GM04503 (cell line): Measurements from ENCODE around the gene AUTS2.
A peak's percentile ranks its signal among the peaks of the same experiment; 100 is the strongest.
"Not testable (repeated sequence)": the region's sequence is repeated elsewhere in the genome, so short reads cannot be mapped to it uniquely, and the experiment has no call there.

Experiments
- DNase-seq: peaks from one replicate; pipeline ENCODE4 v3.0.0-alpha.2; 2012; ENCODE audit warnings: low read depth

Gene AUTS2

DNA sequence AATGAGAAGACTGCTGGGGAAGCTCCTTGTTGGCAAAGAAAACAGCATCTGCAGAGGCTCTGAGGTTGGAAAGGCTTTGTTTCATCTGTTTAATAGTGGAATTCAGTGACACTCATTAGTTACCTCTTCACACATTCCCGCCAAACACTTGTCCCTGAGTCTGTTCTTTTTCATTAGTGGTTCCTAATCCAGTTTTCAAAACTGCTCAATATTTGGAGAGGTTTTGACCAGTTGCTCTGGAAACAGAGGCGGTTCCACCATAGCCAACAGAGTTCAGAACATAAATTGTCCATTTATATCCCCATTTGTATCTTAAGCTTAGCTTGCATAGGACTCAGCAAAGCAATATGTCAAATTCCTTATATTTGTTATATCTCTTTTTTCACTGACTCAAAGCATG lies 754.6 kb downstream of the AUTS2 start:
- no peak for DNase-seq

DNA sequence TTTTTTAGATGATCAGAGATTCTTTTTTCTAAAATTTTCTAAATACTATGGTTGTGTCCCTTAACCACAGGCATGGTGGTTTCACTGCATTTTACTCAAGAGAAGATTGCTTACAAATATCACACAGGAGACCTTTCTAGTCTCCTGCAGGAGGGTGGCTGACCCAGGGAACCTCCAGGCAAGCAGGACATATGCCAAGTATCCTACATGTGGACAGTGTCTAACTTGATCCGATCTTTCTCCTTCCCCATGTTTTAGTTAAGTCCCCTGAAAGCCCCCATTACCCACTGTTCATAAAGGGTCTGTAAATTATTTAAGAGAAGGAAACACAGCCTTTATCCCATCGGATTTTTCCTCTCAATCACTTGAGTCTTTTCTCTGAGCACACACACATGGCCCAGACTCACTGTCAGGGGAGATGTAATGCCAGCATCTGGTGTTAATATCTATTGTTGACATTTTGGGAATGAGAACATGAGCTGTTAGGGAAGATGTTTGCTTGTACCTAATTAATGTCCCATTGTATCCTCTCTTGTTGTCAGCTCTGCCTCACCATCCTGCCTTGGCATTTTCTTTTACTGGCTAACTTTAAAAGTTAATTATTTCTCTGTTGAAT lies 755.2 kb downstream of the AUTS2 start:
- DNase-seq, result peak; percentile 17

DNA sequence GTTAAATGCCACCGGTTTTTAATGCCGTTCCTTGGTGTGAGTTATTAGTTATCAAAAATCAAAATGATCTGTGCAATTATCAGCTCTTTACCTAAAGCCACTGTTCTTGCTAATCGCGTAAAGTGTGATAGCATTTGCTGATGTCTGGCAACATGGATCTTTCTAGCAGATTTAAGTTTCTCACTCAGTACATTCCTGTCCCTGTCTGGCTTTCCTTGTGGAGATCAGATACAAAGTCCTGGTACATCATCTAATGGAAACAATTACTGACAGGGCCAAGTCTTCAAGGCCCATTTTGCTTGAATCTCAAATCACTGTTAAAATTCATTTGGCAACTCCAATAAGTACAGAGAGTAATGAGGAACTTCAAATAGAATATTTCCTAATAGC lies 755.7 kb downstream of the AUTS2 start:
- no peak for DNase-seq

DNA sequence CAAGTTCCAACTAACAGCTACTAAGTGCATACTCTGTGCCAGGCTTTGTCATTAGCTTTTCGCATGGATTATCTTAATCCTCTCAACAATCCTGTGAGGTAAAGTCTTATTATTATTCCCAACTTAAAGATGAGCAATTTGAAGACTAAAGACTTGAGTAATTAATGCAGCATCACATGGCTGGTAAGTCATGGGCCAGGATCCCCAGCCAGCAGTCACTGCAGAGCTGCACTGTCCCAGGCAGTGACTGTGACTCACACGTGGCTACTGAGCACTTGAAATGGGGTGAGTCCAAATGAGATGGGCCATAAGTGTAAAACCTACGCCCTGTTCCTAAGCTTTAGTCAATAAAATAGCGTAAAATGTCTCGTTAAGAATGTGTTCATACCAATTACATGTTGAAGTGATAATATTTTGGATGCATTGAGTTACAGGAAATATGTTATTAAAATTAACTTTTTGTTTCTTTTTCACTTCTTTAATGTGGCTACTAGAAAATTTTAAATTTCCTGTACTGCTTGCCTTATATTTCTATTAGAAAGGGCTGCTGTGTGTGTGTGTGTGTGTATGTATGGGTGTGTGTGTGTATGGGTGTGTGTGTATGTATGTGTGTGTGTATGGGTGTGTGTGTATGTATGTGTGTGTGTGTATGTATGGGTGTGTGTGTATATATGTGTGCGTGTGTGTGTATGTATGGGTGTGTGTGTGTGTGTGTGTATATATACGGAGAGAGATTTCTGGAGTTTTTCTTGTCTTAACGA lies 756.3 kb downstream of the AUTS2 start:
- DNase-seq, result no peak

DNA sequence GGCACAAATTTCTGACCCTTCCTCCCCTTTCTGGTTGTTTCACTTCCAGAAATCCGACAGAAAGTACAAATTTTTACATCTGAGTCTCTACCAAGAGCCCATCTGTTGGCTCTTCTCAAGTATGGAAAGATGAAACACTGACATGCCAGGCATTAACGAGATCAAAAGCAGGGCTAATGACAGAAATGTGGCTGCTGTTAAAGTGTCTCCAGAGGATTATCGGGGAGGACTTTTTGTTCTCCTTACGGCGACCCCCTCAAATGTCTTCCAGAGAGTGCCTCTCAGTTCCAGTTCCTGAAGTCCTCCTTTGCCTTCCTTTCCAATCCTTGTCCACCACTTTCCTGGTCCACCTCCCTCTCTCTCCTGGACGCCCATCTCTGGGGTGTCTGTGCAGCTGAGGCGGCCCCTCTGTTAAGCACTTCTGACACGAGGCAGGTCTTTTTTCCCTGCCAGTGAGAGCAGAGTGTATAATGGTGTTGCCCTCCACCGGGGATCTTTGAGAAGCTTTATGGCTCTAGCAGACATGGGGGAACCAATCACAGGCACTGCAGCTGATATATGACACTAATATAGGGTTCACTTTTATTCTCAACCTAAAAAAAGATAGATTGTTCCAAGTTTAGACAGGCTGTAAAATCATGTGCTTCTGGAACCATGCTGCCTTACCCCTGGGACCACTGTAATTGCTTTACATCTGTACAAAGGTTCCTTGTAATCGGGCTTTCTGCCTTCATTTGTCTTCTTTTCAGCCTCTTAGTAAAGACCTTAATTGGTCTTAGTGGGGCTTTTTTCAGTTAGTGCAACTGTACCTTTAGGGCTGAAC lies 757.1 kb downstream of the AUTS2 start:
- DNase-seq, result no peak

DNA sequence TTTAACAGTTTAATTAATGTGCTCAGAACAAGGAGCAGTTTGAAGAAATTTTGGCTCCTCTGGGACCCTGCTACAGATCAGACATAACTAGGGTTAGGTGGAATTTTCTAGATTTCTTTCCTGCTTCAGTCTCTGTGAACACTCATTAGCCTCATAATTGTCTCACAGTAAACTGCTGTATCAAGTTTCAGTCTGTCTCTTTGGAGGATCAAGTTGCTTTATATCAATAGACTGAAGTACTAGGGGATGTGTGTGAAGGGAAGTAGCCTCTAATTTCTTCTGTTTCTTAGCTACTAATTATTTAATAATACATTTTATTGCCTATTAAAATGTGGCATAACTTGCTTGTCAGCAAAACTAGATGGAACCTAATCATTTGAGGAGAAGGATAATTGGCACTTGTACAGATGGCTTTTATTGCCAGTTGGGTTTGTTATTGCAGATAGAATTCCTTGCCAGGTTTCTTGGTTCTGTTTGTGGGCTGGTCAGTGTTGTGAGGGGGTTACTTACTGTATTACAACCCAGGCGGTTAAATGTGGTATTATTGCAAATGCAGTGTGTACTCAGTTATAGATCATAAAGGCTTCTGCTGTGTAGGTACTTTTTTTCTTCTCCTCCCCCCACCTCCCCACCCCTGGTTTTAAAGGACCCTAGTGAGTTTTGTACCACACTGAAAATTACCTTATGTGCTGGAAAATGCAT lies 758.0 kb downstream of the AUTS2 start:
- no peak for DNase-seq

DNA sequence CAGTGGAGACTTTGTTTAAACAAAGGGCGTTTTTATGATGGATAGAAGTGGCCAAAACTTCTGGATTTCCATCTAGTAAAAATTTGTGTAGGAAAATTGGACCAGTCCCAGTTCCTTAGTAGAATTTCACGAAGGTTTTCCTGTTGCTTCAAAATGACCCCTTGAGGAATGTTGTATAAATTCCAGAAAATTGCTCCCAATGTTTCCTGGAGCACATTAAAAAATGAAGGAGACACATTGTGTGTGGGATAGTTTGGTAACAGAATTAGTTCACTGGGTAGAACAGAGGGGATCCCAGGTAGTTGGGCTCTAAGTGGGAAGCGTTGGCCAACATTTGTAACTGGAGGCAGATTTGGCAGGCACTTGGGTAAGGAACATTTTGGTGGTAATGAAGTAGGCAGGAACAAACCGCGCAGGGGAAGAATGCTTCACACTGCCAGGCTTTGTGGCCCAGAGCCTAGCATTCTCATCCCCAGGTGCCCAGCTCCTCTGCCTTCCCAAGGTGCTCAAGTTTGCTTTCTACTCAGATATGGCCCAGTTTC lies 758.6 kb downstream of the AUTS2 start:
- DNase-seq, result no peak

DNA sequence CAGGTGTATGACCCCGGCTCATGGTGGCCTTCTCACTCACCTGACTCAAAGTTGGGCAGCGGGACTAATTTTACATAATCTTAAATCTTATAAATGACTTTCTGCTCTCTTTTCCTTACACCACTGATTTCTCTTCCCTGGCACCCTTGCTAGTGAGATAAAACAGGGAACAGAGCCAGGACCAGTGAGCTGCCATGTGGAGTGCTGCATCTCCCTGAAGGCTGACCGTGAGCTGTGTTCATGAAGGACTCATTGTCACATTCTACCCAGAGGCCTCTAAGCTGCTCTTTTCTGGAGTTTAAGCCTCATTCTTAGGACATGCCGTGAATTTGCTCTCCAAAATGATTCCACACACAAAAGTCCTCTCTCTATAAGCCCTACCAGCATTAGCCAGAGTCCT lies 762.3 kb downstream of the AUTS2 start:
- DNase-seq, result no peak

DNA sequence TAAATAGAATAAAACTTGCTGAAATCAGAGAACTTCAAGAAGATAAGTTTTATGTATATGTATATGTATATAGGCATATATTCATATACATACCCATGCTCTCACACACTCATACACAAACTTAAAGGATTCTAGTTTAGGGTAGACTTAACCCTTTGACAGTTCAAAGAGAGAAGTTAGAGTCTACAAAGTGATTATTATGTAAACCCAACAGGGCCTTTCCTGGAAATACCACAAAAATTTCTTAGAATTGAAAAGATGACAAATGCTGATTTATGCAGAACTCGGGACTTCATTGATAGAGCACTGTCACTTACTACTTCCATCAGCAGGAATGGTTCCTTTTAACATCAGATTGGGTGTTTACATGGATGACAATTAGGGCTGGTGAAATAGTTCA lies 763.5 kb downstream of the AUTS2 start:
- DNase-seq, result no peak

DNA sequence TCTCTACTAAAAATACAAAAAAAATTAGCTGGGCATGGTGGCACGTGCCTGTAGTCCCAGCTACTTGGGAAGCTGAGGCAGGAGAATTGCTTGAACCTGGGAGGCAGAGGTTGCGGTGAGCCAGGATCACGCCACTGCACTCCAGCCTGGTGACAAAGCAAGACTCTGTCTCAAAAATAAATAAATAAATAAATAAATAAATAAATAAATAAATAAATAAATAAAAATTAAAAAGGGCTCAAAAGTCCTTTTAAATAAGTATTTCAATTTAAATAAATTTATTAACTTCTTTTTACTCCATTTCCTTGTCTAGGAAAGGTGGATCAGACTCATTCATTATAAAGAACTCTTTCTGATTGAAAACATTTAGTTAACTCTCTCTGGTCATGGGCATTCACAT lies 766.1 kb downstream of the AUTS2 start:
- not testable (repeated sequence) for DNase-seq

DNA sequence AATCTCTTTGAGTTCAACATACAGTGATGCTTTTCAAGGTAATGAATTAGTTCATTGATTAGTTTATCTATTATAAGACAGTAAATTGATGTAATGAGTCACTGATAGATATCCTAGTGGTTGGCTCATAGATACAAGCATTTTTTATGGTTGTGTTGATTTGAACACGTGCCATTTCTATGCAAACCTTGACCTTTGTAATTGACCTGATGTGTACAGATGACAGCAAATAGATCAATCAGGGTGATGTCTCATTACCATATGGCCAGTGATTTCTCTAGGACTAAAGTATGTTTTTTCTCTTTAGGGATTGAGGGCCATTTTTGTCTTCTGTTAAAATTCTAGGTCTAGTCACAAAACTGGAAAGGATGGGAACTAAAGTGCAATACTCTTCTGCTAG lies 773.4 kb downstream of the AUTS2 start:
- no peak for DNase-seq

DNA sequence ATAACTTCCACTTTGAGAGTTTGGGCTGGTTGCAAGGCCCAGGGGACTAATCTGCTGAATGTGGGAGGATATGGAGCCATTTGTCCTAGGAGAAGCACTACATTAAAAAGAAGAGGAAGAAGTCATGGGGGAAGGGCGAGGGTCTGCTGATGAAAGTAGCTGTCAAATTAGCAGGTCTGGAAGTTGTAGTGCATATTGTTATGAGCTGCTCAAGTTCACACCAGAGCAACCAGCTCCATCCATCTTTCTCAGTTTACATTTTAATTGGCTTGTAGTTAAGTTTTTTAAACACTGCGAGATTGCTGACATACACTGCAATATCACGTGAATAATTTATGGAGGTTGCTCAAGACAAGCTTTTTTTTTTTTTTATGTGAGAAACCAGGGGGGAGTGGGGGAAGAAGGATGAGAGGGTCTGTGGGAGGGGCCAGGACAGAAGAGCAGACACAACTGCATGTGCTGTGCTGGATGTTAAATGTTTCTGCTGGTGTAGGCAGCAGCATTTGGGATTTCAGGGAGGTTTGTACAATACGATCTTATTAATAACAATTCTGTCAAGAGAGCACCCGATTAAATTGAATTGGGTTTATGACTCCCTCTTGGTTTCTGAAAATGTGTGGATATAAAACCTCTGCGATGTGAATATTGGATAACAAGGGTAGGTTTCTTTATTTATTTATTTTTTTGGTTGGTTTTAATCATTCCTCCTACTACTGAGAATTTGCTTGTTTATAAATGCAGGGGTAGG lies 774.7 kb downstream of the AUTS2 start:
- no peak for DNase-seq

DNA sequence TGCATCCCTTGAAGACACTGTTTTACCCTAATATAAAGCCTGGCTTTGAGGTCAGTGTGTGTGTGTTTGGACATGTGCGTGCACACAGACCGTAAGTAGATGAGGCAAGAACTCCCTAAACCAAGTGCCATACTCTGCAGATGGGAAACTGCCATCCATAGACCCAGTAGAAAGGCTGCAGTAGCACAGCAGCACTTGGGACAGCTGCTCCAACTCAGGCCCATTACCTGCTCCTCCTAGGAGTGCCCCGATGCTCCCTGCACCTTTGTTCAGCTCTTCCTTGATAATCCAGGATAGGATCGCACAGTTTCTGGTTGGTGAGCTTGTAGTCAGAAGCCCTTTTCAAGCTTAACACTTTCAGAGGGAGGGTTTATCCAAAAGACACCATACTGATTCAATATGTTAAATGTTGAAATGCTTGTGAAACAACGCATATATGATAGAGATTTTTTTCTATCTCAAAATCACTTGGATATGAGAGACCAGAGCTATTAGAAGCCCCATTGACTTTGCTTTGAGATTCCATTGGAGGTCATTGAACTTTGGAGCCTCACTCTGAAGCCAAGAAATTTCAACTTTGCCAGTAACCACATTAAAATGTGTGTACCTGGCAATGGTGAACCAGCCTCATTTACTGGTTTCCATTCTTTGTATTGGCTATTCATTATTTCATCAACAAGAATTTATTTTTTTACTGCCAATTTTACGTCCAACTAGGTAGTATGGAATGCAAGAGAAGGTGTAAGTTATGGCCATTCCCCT lies 776.7 kb downstream of the AUTS2 start:
- no peak for DNase-seq

DNA sequence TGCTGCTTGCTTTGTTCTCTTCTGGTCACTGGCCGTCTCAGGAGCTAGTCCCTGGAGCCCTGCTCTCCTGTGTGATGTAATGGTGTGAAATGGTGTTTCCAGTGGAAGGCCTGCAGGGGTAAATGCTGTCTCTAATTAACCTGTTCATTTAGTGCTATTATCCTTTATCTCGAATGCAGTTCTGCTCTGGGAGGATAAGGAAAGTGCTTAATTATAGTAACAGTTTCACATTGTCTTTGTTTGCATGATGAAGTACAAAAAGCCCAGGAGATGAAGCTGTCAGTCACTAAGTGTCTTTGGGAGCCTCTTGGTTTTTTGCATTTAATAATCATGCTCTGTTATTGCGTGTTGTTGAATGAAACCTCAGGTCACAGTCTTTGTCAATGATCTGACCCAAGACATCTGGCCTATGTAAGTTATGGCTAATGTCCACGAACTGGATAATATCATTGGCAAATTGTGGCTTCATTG lies 778.3 kb downstream of the AUTS2 start:
- no peak for DNase-seq

DNA sequence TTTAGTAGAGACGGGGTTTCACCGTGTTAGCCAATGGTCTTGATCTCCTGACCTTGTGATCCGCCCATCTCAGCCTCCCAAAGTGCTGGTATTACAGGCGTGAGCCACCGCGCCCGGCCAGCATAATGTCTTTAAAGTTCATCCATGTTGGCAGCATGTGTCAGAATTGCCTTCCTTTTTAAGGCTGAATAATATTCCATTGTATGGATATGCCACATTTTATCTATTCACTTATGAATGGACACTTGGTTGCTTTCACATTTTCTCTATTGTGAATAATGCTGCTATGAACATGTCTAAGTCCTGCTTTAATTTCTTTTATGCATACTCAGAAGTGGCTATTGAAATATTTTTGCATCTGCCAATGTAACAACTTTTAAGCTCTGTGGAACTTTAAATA lies 779.7 kb downstream of the AUTS2 start:
- no peak for DNase-seq

DNA sequence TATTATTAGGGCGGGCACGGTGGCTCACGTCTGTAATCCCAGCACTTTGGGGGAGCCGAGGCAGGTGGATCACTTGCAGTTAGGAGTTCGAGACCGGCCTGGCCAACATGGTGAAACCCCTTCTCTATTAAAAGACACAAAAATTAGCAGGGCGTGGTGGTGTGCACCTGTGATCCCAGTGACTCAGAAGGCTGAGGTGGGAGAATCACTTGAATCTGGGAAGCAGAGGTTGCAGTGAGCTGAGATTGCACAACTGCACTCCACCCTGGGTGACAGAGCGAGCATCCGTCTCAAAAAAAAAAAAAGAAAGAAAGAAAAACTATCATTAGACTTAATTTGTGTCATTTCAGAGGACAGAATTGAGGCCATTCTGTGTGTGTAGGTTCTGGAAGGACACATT lies 780.9 kb downstream of the AUTS2 start:
- no peak for DNase-seq

DNA sequence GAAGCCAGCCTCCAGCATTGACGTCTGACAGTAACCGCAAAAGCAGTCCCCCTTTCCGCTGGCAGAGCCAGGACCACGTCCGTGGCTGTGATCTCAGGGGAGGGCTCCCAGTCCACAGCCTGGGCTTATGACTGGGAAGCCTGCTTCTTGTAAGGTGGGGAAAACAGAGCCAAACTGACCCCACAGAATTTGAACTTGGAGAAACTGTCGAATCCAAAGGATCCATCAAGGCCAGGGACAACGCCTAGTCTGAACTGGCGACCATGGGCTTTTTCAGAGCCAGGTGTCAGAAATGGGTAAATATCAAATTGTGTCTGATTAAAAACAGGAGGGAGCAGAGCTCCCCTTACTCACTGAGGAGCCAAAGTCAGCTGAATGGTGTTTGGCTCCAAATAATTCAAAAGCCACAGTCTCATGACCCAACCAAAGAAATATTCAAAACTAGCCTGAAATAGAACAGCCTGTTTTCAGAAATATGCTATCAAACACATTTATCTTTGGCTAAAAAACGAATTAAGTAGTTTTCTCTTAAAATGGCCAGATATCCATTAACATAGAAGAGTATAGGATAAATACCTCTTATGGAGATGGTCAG lies 782.2 kb downstream of the AUTS2 start:
- DNase-seq, result no peak

DNA sequence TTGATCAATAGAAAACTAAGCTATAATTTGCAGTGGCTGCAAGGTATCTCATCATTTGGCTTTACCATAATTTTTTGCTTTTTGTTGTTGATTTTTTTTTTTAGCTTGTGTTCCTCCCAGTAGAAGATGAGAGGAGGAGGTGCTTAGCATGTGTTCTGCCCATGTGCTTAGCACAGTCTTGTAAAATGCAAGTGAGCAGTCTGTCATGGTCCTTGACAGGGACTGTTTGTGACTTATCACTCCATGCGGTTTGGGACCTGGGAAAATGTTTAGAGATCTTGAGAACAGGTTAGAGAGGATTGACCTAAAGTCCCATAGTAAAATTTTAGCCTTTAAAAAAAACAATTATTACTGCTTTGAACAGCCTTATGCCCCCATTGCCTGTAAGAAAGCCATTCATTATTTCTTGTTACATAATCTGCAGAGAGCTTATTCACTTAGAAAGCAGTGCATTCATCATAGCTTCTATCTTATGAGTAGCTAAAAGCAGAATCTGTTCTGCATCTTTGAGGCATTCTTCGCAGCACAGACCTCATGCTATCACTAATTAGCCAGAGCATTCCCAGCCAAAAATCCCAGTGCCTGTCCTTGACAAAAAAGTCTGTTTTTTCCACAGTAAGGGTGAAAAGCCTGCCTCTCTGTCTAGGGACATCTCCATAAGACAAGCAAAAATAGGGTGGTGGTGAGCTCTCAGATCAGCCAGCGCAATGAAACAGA lies 784.9 kb downstream of the AUTS2 start:
- no peak for DNase-seq

DNA sequence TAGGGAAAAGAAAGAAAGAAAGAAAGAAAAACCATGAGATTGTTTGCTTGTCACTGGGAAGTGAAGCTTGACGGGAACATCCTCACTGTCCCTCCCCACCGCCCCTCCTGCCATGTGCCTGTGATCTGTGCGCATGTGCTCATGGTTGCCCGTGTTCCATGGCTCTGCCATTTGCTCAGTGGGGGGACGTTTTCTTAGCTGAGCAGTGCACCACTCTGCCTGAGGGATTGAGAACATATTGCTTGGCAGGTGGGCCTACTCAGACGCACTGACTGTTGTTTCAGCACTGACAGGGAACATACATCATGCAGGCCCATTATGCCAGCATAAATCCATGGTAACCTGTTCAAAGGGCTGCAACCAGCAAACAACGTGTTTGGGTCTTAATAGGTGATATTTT lies 785.7 kb downstream of the AUTS2 start:
- DNase-seq, result no peak

DNA sequence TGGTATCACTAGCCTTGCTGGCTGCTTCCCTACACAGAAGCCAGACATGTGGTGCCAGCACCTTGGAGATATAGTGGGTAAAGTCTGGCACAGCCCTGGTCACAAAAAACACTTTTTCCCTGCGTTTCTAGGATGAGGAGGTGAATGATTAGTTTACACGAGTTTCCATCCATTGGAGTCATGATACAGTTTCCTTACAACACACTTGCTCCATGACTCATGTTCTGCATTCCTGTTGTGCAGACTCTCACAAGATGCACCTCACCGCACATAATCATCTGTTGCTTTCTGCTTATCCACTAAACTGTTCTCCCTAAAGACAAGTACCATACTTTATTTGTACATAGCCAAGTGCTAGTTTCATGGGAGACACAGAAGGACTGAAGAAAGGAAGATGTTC lies 786.6 kb downstream of the AUTS2 start:
- peak; percentile 42 for DNase-seq
